Hematopoietic multipotent progenitor cell treated with erythropoietin and hydrocortisone succinate and interleukin-3 and kit ligand, for 15 days (in vitro differentiated cells): ENCODE data around the gene CTBP2.

ENCODE experiments used
- DNase-seq: peaks from one replicate; pipeline ENCODE4 v3.0.0-alpha.2; 2015; ENCODE audit warnings: low spot score

CTBP2 gene

GRCh38 chr10:125125951-125126735 lies 34.2 kb downstream of the CTBP2 start:
- DNase-seq = no peak

- no peak for DNase-seq
These were observed 35.5 kb downstream of the CTBP2 start for GRCh38 chr10:125124907-125125306.

GRCh38 chr10:125124115-125124487 lies 36.3 kb downstream of the CTBP2 start:
- no peak for DNase-seq

- DNase-seq = peak; percentile 32
These were observed 36.8 kb downstream of the CTBP2 start for GRCh38 chr10:125123476-125124114.

GRCh38 chr10:125122566-125122965 lies 37.8 kb downstream of the CTBP2 start:
- DNase-seq = no peak

- no peak for DNase-seq
These were observed 39.4 kb downstream of the CTBP2 start for GRCh38 chr10:125121003-125121402.

- DNase-seq = no peak
These were observed 40.2 kb downstream of the CTBP2 start for GRCh38 chr10:125120053-125120710.

GRCh38 chr10:125118701-125119100 lies 41.7 kb downstream of the CTBP2 start:
- no peak for DNase-seq

- no peak for DNase-seq
These were observed 42.3 kb downstream of the CTBP2 start for GRCh38 chr10:125118011-125118611.

- DNase-seq = no peak
These were observed 43.6 kb downstream of the CTBP2 start for GRCh38 chr10:125116652-125117310.

- no peak for DNase-seq
These were observed 44.2 kb downstream of the CTBP2 start for GRCh38 chr10:125116041-125116649.

GRCh38 chr10:125115409-125115808 lies 45.0 kb downstream of the CTBP2 start:
- no peak for DNase-seq

GRCh38 chr10:125114761-125115391 lies 45.5 kb downstream of the CTBP2 start:
- DNase-seq = no peak

GRCh38 chr10:125113691-125114371 lies 46.5 kb downstream of the CTBP2 start:
- DNase-seq = no peak

- no peak for DNase-seq
These were observed 47.5 kb downstream of the CTBP2 start for GRCh38 chr10:125112697-125113494.

- no peak for DNase-seq
These were observed 49.1 kb downstream of the CTBP2 start for GRCh38 chr10:125111118-125111727.

- no peak for DNase-seq
These were observed 52.3 kb downstream of the CTBP2 start for GRCh38 chr10:125107965-125108580.

- no peak for DNase-seq
These were observed 53.0 kb downstream of the CTBP2 start for GRCh38 chr10:125107166-125107949.
